HEK293 (cell line): Measurements from ENCODE around the gene RNF224.
A peak's percentile ranks its signal among the peaks of the same experiment; 100 is the strongest.

Experiments used
- CTCF ChIA-PET: fragments of 350-600 bp; formaldehyde crosslinking; extraction: SDS; loops from one replicate; lab custom pipeline; 2021; ENCODE audit warnings: antibody characterized with exemption; lab: Yijun Ruan, JAX
- POLR2A ChIA-PET: fragments of 300-600 bp; formaldehyde crosslinking; extraction: SDS; loops from one replicate; lab custom pipeline; 2020; ENCODE audit warnings: antibody characterized with exemption, inconsistent platforms; lab: Yijun Ruan, JAX
- H3K27ac ChIP-seq: fragments of 200-500 bp; sonication (Bioruptor generic); 2 replicates; pipeline ENCODE4 v1.5.1; 2014; ENCODE audit warnings: low read depth, low read length, control low read depth, inconsistent platforms; ENCODE audit errors: extremely low read depth
- H3K36me3 ChIP-seq, 2 experiments: fragments of 200-500 bp in 1 of 2; sonication (Bioruptor generic) in 1 of 2; 1 replicate in 1 of 2; 2 replicates in 1 of 2; pipeline ENCODE4 v1.5.1; 2014 to 2017; ENCODE audit warnings: inconsistent platforms in 2 of 2, low read length in 2 of 2; ENCODE audit not compliant: control insufficient read depth in 2 of 2, insufficient read depth in 1 of 2
- H3K4me1 ChIP-seq: fragments of 200-500 bp; sonication (Bioruptor generic); 2 replicates; pipeline ENCODE4 v1.5.1; 2014; ENCODE audit warnings: mild to moderate bottlenecking, low read length, inconsistent platforms; ENCODE audit not compliant: control insufficient read depth, insufficient read depth
- H3K4me3 ChIP-seq: 2 replicates; pipeline ENCODE4 v1.5.1; 2011; ENCODE audit warnings: low read depth, mild to moderate bottlenecking, control low read depth, low read length, moderate library complexity
- H3K9me3 ChIP-seq: fragments of 200-500 bp; sonication (Bioruptor generic); 2 replicates; pipeline ENCODE4 v1.5.1; 2014; ENCODE audit warnings: low read depth, low read length, inconsistent platforms; ENCODE audit not compliant: control insufficient read depth, insufficient read depth
- EGR2 ChIP-seq: fragments of 450-650 bp; formaldehyde crosslinking; IDR thresholded peaks from 2 replicates; pipeline ENCODE4 v1.5.1; 2016; ENCODE audit warnings: low read depth, missing biosample characterization, missing genetic modification characterization
- ELK4 ChIP-seq: IDR thresholded peaks from 2 replicates; pipeline ENCODE4 v1.6.1; 2011; ENCODE audit warnings: mild to moderate bottlenecking, low read depth, low read length, borderline replicate concordance
- KLF8 ChIP-seq: fragments of 450-650 bp; formaldehyde crosslinking; IDR thresholded peaks from 2 replicates; pipeline ENCODE4 v1.5.1; 2016; ENCODE audit warnings: missing biosample characterization, missing genetic modification characterization
- OVOL3 ChIP-seq: fragments of 450-650 bp; formaldehyde crosslinking; IDR thresholded peaks from 2 replicates; pipeline ENCODE4 v1.5.1; 2016; ENCODE audit warnings: missing biosample characterization, missing genetic modification characterization
- SP2 ChIP-seq: fragments of 450-650 bp; formaldehyde crosslinking; IDR thresholded peaks from 2 replicates; pipeline ENCODE4 v1.5.1; 2016; ENCODE audit warnings: missing biosample characterization, missing genetic modification characterization
- SP3 ChIP-seq: fragments of 450-650 bp; formaldehyde crosslinking; IDR thresholded peaks from 2 replicates; pipeline ENCODE4 v1.5.1; 2016; ENCODE audit warnings: missing biosample characterization, missing genetic modification characterization
- ZBTB20 ChIP-seq: fragments of 450-650 bp; formaldehyde crosslinking; IDR thresholded peaks from 2 replicates; pipeline ENCODE4 v1.5.1; 2016; ENCODE audit warnings: missing biosample characterization, missing genetic modification characterization
- ZEB2 ChIP-seq: fragments of 450-650 bp; formaldehyde crosslinking; IDR thresholded peaks from 2 replicates; pipeline ENCODE4 v1.5.1; 2016; ENCODE audit warnings: missing biosample characterization, missing genetic modification characterization
- ZFHX2 ChIP-seq: fragments of 450-650 bp; formaldehyde crosslinking; conservative IDR thresholded peaks from 2 replicates; pipeline ENCODE4 v1.5.1; 2016; ENCODE audit warnings: missing biosample characterization, missing genetic modification characterization
- ZFP37 ChIP-seq: fragments of 450-650 bp; formaldehyde crosslinking; IDR thresholded peaks from 2 replicates; pipeline ENCODE4 v1.5.1; 2016; ENCODE audit warnings: missing biosample characterization, missing genetic modification characterization
- ZNF292 ChIP-seq: fragments of 450-650 bp; formaldehyde crosslinking; IDR thresholded peaks from 2 replicates; pipeline ENCODE4 v1.5.1; 2016; ENCODE audit warnings: low read depth, missing biosample characterization, missing genetic modification characterization, borderline replicate concordance
- ZNF324 ChIP-seq: fragments of 450-650 bp; formaldehyde crosslinking; IDR thresholded peaks from 2 replicates; pipeline ENCODE4 v1.5.1; 2016; ENCODE audit warnings: missing biosample characterization, missing genetic modification characterization
- ZNF335 ChIP-seq: fragments of 450-650 bp; formaldehyde crosslinking; conservative IDR thresholded peaks from 2 replicates; pipeline ENCODE4 v1.5.1; 2016; ENCODE audit warnings: missing biosample characterization, missing genetic modification characterization
- ZNF514 ChIP-seq: fragments of 450-650 bp; formaldehyde crosslinking; IDR thresholded peaks from 2 replicates; pipeline ENCODE4 v1.5.1; 2016; ENCODE audit warnings: missing biosample characterization, missing genetic modification characterization
- ZNF548 ChIP-seq: fragments of 450-650 bp; formaldehyde crosslinking; IDR thresholded peaks from 2 replicates; pipeline ENCODE4 v1.5.1; 2016; ENCODE audit warnings: missing biosample characterization, missing genetic modification characterization
- ZNF660 ChIP-seq: fragments of 450-650 bp; IDR thresholded peaks from 2 replicates; pipeline ENCODE4 v1.5.1; 2018; ENCODE audit warnings: missing biosample characterization, mild to moderate bottlenecking, missing genetic modification characterization
- TF ChIP-seq, protein P1 (sequence below): fragments of 450-650 bp; formaldehyde crosslinking; IDR thresholded peaks from 2 replicates; pipeline ENCODE4 v1.5.1; 2016; ENCODE audit warnings: missing biosample characterization, missing genetic modification characterization
- TF ChIP-seq, protein P2 (sequence below): fragments of 450-650 bp; formaldehyde crosslinking; IDR thresholded peaks from 2 replicates; pipeline ENCODE4 v1.5.1; 2016; ENCODE audit warnings: missing biosample characterization, missing genetic modification characterization, low read depth
- TF ChIP-seq, protein P3 (sequence below): fragments of 450-650 bp; formaldehyde crosslinking; conservative IDR thresholded peaks from 2 replicates; pipeline ENCODE4 v1.5.1; 2016; ENCODE audit warnings: low read depth, missing biosample characterization, missing genetic modification characterization
- TF ChIP-seq, protein P4 (sequence below): fragments of 450-650 bp; formaldehyde crosslinking; conservative IDR thresholded peaks from 2 replicates; pipeline ENCODE4 v1.5.1; 2016; ENCODE audit warnings: low read depth, missing biosample characterization, missing genetic modification characterization

The RNF224 gene

DNA sequence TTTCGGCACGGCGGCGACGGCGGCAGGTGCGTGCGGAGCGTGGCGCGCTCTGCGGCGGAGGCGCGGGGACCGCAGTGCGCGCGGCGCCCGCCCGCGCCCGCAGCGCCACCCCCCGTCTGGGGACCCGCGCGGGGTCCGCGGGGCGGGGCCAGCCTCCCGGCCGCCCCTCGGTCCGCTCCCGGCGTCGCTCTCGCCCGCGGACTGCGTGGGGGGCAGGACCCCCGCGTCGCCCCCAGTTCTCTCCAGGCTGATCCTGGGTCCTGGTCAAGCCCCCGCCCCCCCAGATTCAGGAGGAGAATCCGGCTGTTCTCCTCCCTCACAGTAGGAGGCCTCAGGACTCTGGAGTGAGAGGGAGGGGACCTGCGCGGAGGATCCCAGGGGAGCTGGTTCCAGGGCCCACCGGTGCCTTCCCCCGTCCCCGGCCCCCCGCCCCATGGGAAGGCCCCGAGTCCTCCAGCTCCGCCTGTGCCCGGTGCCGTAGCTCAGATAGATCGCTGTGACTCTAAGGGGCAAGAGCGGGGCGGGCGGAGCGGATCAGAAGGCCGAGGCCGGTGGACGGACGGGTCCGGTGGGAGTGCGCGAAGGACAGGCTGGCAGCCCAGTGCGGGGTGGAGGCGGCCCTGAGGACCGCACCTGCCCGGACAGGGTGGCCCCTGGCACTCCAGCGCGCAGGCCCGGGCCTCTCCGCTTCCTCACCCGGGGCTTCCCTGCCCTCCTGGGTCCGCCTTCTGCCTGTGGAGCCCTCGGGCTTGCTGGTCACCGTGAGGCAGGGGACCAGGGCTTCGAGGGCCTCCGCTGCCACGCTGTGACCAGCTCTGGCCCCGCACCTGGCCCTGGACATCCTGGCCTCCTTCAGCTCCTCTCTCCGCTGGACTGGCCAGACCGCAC, 4.9 kb upstream of the RNF224 start, which contains the start of gene RNF208 (continued):
- no peak for TF ChIP-seq ELK4
- no peak; the same call in 1 of the 2 replicates for TF ChIP-seq SP2 (tag by site-specific recombination)
- TF ChIP-seq ZNF292 (tag by site-specific recombination): no peak
- peak; percentile 9; the same call in 1 of the 2 replicates for TF ChIP-seq SP3
- no peak for TF ChIP-seq ZEB2 (tag by site-specific recombination)
- TF ChIP-seq EGR2 (tag by site-specific recombination): peak; percentile 37; the same call in 1 of the 2 replicates
- TF ChIP-seq, protein P1, sequence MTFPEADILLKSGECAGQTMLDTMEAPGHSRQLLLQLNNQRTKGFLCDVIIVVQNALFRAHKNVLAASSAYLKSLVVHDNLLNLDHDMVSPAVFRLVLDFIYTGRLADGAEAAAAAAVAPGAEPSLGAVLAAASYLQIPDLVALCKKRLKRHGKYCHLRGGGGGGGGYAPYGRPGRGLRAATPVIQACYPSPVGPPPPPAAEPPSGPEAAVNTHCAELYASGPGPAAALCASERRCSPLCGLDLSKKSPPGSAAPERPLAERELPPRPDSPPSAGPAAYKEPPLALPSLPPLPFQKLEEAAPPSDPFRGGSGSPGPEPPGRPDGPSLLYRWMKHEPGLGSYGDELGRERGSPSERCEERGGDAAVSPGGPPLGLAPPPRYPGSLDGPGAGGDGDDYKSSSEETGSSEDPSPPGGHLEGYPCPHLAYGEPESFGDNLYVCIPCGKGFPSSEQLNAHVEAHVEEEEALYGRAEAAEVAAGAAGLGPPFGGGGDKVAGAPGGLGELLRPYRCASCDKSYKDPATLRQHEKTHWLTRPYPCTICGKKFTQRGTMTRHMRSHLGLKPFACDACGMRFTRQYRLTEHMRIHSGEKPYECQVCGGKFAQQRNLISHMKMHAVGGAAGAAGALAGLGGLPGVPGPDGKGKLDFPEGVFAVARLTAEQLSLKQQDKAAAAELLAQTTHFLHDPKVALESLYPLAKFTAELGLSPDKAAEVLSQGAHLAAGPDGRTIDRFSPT: peak; percentile 50
- no peak for TF ChIP-seq ZNF514
- TF ChIP-seq, protein P2, sequence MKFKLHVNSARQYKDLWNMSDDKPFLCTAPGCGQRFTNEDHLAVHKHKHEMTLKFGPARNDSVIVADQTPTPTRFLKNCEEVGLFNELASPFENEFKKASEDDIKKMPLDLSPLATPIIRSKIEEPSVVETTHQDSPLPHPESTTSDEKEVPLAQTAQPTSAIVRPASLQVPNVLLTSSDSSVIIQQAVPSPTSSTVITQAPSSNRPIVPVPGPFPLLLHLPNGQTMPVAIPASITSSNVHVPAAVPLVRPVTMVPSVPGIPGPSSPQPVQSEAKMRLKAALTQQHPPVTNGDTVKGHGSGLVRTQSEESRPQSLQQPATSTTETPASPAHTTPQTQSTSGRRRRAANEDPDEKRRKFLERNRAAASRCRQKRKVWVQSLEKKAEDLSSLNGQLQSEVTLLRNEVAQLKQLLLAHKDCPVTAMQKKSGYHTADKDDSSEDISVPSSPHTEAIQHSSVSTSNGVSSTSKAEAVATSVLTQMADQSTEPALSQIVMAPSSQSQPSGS (tag by site-specific recombination): no peak
- peak; percentile 61; the same call in 1 of the 2 replicates for TF ChIP-seq ZBTB20 (tag by site-specific recombination)
- no peak for TF ChIP-seq ZNF324
- TF ChIP-seq ZFHX2 (tag by site-specific recombination): peak; percentile 17; the same call in 1 of the 2 replicates
- TF ChIP-seq ZNF548: no peak

GRCh38 chr9:137223078-137223970, 4.0 kb upstream of the RNF224 start:
- Histone ChIP-seq H3K9me3 (no peaks in the 10 kb centered on the region), H3K36me3 (peaks cover 0 to 14% of the 10 kb centered on the region in 2 experiments; a peak in 1 of 3 replicates), H3K4me3 (peak overlapping the region; percentile 89), H3K4me1 (peaks cover 4% of the 10 kb centered on the region), H3K27ac (peak overlapping the region; percentile 83)
- ChIA-PET CTCF (interaction anchor here (0.6 to 6.7 kb wide), 11 partner anchors 10 to 177 kb away, joined by 3 to 54 read pairs (median 4); partner anchors contain the start of genes ANAPC2, MAN1B1, NDOR1 and NPDC1), POLR2A (interaction anchor here (0.6 to 17.2 kb wide), 33 partner anchors 15 to 1114 kb away, joined by 3 to 304 read pairs (median 4); partner anchors contain the start of genes AJM1, ANAPC2, MAN1B1 and NDOR1)
- TF ChIP-seq ZFP37 (tag by site-specific recombination): peak; percentile 53; the same call in 1 of the 2 replicates
- peak; percentile 88 for TF ChIP-seq ZNF335 (tag by site-specific recombination)
- TF ChIP-seq, protein P3, sequence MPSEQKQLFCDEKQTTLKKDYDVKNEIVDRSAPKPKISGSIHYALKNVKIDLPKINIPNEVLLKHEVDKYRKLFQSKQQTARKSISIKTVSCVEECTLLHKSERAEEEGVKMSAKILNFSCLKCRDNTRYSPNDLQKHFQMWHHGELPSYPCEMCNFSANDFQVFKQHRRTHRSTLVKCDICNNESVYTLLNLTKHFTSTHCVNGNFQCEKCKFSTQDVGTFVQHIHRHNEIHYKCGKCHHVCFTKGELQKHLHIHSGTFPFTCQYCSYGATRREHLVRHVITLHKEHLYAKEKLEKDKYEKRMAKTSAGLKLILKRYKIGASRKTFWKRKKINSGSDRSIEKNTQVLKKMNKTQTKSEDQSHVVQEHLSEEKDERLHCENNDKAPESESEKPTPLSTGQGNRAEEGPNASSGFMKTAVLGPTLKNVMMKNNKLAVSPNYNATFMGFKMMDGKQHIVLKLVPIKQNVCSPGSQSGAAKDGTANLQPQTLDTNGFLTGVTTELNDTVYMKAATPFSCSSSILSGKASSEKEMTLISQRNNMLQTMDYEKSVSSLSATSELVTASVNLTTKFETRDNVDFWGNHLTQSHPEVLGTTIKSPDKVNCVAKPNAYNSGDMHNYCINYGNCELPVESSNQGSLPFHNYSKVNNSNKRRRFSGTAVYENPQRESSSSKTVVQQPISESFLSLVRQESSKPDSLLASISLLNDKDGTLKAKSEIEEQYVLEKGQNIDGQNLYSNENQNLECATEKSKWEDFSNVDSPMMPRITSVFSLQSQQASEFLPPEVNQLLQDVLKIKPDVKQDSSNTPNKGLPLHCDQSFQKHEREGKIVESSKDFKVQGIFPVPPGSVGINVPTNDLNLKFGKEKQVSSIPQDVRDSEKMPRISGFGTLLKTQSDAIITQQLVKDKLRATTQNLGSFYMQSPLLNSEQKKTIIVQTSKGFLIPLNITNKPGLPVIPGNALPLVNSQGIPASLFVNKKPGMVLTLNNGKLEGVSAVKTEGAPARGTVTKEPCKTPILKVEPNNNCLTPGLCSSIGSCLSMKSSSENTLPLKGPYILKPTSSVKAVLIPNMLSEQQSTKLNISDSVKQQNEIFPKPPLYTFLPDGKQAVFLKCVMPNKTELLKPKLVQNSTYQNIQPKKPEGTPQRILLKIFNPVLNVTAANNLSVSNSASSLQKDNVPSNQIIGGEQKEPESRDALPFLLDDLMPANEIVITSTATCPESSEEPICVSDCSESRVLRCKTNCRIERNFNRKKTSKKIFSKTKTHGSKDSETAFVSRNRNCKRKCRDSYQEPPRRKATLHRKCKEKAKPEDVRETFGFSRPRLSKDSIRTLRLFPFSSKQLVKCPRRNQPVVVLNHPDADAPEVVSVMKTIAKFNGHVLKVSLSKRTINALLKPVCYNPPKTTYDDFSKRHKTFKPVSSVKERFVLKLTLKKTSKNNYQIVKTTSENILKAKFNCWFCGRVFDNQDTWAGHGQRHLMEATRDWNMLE (tag by site-specific recombination): peak; percentile 63
- no peak for TF ChIP-seq KLF8 (tag by site-specific recombination)
- TF ChIP-seq EGR2 (tag by site-specific recombination): peak; percentile 52
- peak; percentile 71; the same call in 1 of the 2 replicates for TF ChIP-seq ZNF660 (tag by site-specific recombination)
- no peak for TF ChIP-seq OVOL3 (tag by site-specific recombination)
- TF ChIP-seq, protein P4, sequence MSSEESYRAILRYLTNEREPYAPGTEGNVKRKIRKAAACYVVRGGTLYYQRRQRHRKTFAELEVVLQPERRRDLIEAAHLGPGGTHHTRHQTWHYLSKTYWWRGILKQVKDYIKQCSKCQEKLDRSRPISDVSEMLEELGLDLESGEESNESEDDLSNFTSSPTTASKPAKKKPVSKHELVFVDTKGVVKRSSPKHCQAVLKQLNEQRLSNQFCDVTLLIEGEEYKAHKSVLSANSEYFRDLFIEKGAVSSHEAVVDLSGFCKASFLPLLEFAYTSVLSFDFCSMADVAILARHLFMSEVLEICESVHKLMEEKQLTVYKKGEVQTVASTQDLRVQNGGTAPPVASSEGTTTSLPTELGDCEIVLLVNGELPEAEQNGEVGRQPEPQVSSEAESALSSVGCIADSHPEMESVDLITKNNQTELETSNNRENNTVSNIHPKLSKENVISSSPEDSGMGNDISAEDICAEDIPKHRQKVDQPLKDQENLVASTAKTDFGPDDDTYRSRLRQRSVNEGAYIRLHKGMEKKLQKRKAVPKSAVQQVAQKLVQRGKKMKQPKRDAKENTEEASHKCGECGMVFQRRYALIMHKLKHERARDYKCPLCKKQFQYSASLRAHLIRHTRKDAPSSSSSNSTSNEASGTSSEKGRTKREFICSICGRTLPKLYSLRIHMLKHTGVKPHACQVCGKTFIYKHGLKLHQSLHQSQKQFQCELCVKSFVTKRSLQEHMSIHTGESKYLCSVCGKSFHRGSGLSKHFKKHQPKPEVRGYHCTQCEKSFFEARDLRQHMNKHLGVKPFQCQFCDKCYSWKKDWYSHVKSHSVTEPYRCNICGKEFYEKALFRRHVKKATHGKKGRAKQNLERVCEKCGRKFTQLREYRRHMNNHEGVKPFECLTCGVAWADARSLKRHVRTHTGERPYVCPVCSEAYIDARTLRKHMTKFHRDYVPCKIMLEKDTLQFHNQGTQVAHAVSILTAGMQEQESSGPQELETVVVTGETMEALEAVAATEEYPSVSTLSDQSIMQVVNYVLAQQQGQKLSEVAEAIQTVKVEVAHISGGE (tag by site-specific recombination): peak; percentile 97
